H9 (cell line): ENCODE results near the gene COL11A1. TPM values are rescaled to one million over a fixed set of nuclear protein-coding genes. Genes with fewer than 3 reads are reported as not detected.
A peak's percentile ranks its signal among the peaks of the same experiment; 100 is the strongest.

ENCODE experiments used
- DNase-seq: peaks from one replicate; pipeline ENCODE4 v3.0.0-alpha.2; 2017
- H2AFZ ChIP-seq: one replicate; pipeline ENCODE4 v1.6.1; 2013; ENCODE audit warnings: mild to moderate bottlenecking, low read length, control low read depth, moderate library complexity
- H2AK5ac ChIP-seq: 2 replicates; pipeline ENCODE4 v1.6.1; 2013; ENCODE audit warnings: low read length, control low read depth, mixed read lengths; ENCODE audit not compliant: insufficient read length
- H2BK120ac ChIP-seq: one replicate; pipeline ENCODE4 v1.6.1; 2013; ENCODE audit warnings: low read depth, mild to moderate bottlenecking, low read length, control low read depth, inconsistent platforms; ENCODE audit not compliant: poor library complexity, severe bottlenecking
- H2BK12ac ChIP-seq: 2 replicates; pipeline ENCODE4 v1.6.1; 2013; ENCODE audit warnings: low read length, control low read depth, mixed read lengths, low read depth; ENCODE audit not compliant: insufficient read length
- H2BK15ac ChIP-seq: 2 replicates; pipeline ENCODE4 v1.6.1; 2013; ENCODE audit warnings: low read depth, low read length, control low read depth
- H2BK20ac ChIP-seq: one replicate; pipeline ENCODE4 v1.6.1; 2013; ENCODE audit warnings: low read depth, mild to moderate bottlenecking, low read length, control low read depth, inconsistent platforms; ENCODE audit not compliant: poor library complexity, severe bottlenecking
- H2BK5ac ChIP-seq: 2 replicates; pipeline ENCODE4 v1.6.1; 2013; ENCODE audit warnings: low read length, control low read depth, mixed read lengths; ENCODE audit not compliant: insufficient read length
- H3K14ac ChIP-seq: 2 replicates; pipeline ENCODE4 v1.6.1; 2013; ENCODE audit warnings: low read length, control low read depth; ENCODE audit not compliant: insufficient read depth
- H3K18ac ChIP-seq: 2 replicates; pipeline ENCODE4 v1.6.1; 2013; ENCODE audit warnings: low read depth, mild to moderate bottlenecking, mixed read lengths, low read length, control low read depth; ENCODE audit not compliant: insufficient read length
- H3K23ac ChIP-seq: 2 replicates; pipeline ENCODE4 v1.6.1; 2013; ENCODE audit warnings: low read length, control low read depth, mixed read lengths, low read depth; ENCODE audit not compliant: insufficient read length
- H3K23me2 ChIP-seq: 2 replicates; pipeline ENCODE4 v1.6.1; 2013; ENCODE audit warnings: low read depth, mild to moderate bottlenecking, mixed read lengths, low read length, control low read depth; ENCODE audit not compliant: insufficient read length, poor library complexity, severe bottlenecking
- H3K27ac ChIP-seq: 2 replicates; pipeline ENCODE4 v1.5.1; 2013; ENCODE audit warnings: low read length, control low read depth, mixed read lengths, low read depth; ENCODE audit not compliant: insufficient read length
- H3K27me3 ChIP-seq: 2 replicates; pipeline ENCODE4 v1.6.1; 2013; ENCODE audit warnings: low read length, control low read depth, inconsistent platforms; ENCODE audit not compliant: insufficient read depth
- H3K4ac ChIP-seq: 2 replicates; pipeline ENCODE4 v1.6.1; 2013; ENCODE audit warnings: low read depth, mild to moderate bottlenecking, control low read depth, inconsistent platforms, low read length, moderate library complexity
- H3K4me1 ChIP-seq: 2 replicates; pipeline ENCODE4 v1.6.1; 2013; ENCODE audit warnings: low read length, control low read depth, inconsistent platforms; ENCODE audit not compliant: insufficient read depth
- H3K4me2 ChIP-seq: 2 replicates; pipeline ENCODE4 v1.6.1; 2013; ENCODE audit warnings: low read length, control low read depth, mixed read lengths; ENCODE audit not compliant: insufficient read length, insufficient read depth
- H3K56ac ChIP-seq: 2 replicates; pipeline ENCODE4 v1.6.1; 2013; ENCODE audit warnings: low read depth, mild to moderate bottlenecking, mixed read lengths, low read length, control low read depth; ENCODE audit not compliant: insufficient read length
- H3K79me1 ChIP-seq: 2 replicates; pipeline ENCODE4 v1.6.1; 2013; ENCODE audit warnings: low read depth, mild to moderate bottlenecking, moderate library complexity, low read length, control low read depth, inconsistent platforms; ENCODE audit not compliant: insufficient read depth, poor library complexity, severe bottlenecking
- H3K79me2 ChIP-seq: 2 replicates; pipeline ENCODE4 v1.6.1; 2013; ENCODE audit warnings: low read length, control low read depth, inconsistent platforms; ENCODE audit not compliant: insufficient read depth
- H3K9ac ChIP-seq: 2 replicates; pipeline ENCODE4 v1.6.1; 2013; ENCODE audit warnings: low read length, control low read depth, mixed read lengths; ENCODE audit not compliant: insufficient read length; ENCODE audit errors: extremely low read depth
- H3K9me3 ChIP-seq: one replicate; pipeline ENCODE4 v1.6.1; 2013; ENCODE audit warnings: low read depth, low read length, inconsistent platforms; ENCODE audit not compliant: control insufficient read depth
- H3T11ph ChIP-seq: one replicate; pipeline ENCODE4 v1.6.1; 2013; ENCODE audit warnings: mild to moderate bottlenecking, low read length, control low read depth, inconsistent platforms
- H4K20me1 ChIP-seq: one replicate; pipeline ENCODE4 v1.6.1; 2013; ENCODE audit not compliant: control insufficient read depth, insufficient read length, insufficient read depth
- H4K5ac ChIP-seq: 2 replicates; pipeline ENCODE4 v1.6.1; 2013; ENCODE audit warnings: low read depth, mild to moderate bottlenecking, mixed read lengths, low read length, control low read depth; ENCODE audit not compliant: insufficient read length
- H4K8ac ChIP-seq: replicated peaks from 2 replicates; pipeline ENCODE4 v1.6.1; 2013; ENCODE audit warnings: low read length, control low read depth, mixed read lengths, low read depth; ENCODE audit not compliant: insufficient read length
- H4K91ac ChIP-seq: 2 replicates; pipeline ENCODE4 v1.6.1; 2013; ENCODE audit warnings: low read depth, mild to moderate bottlenecking, moderate library complexity, mixed read lengths, low read length, control low read depth; ENCODE audit not compliant: insufficient read length
- H3K27ac Mint-ChIP-seq, 3 experiments: 2 replicates in 2 of 3; 3 replicates in 1 of 3; pipeline ENCODE4 v1.8.0; 2020 to 2021; ENCODE audit warnings: mixed read lengths in 3 of 3, mild to moderate bottlenecking in 1 of 3, moderate library complexity in 1 of 3
- H3K27me3 Mint-ChIP-seq: 2 replicates; pipeline ENCODE4 v1.8.0; 2021; ENCODE audit warnings: low read depth, mild to moderate bottlenecking, moderate library complexity, mixed read lengths
- H3K36me3 Mint-ChIP-seq, 3 experiments: 2 replicates in 2 of 3; 3 replicates in 1 of 3; pipeline ENCODE4 v1.8.0; 2020 to 2021; ENCODE audit warnings: low read depth in 3 of 3, mixed read lengths in 3 of 3; ENCODE audit not compliant: insufficient read depth in 1 of 3
- H3K4me1 Mint-ChIP-seq, 2 experiments: 2 replicates each; pipeline ENCODE4 v1.8.0; 2020; ENCODE audit warnings: mixed read lengths in 2 of 2
- H3K4me3 Mint-ChIP-seq, 2 experiments: 2 replicates in 1 of 2; 3 replicates in 1 of 2; pipeline ENCODE4 v1.8.0; 2020 to 2021; ENCODE audit warnings: mild to moderate bottlenecking in 2 of 2, mixed read lengths in 2 of 2, moderate library complexity in 1 of 2
- H3K9me3 Mint-ChIP-seq, 2 experiments: 2 replicates in 1 of 2; 3 replicates in 1 of 2; pipeline ENCODE4 v1.8.0; 2020; ENCODE audit warnings: mild to moderate bottlenecking in 2 of 2, mixed read lengths in 2 of 2, moderate library complexity in 1 of 2
- CTCF ChIP-seq: fragments of 200-600 bp; sonication (generic); conservative IDR thresholded peaks from 3 replicates; pipeline ENCODE4 v1.8.0; 2021; ENCODE audit warnings: antibody characterized with exemption, mild to moderate bottlenecking
- WGBS: extraction: QIAGEN DNeasy Blood & Tissue Kit; methylation state at CpG from one replicate; pipeline ENCODE4 v1.1.7; 2013; ENCODE audit warnings: missing lambda C conversion rate, low lambda C conversion rate, mixed read lengths; ENCODE audit not compliant: insufficient read length; ENCODE audit errors: extremely low coverage; 5-methylcytosine and 5-hydroxymethylcytosine counted together
- total RNA-seq: library from RNA; stranded (reverse); gene quantifications from 2 replicates; pipeline ENCODE4 v1.2.1, GENCODE V29; 2021

Gene COL11A1
- total RNA-seq, 1 experiment from 2014 or later, result 7.5 TPM

- Histone ChIP-seq H3K4ac (no peak overlapping the region), H2BK12ac (no peak overlapping the region), H2BK20ac (no peak overlapping the region), H2BK5ac (no peak overlapping the region), H3K27me3 (no peaks in the 10 kb centered on the region), H3K79me2 (no peaks in the 10 kb centered on the region), H3K14ac (no peak overlapping the region), H4K5ac (no peak overlapping the region), H3K9ac (no peak overlapping the region), H3K23me2 (no peaks in the 10 kb centered on the region), H2BK120ac (no peak overlapping the region), H3K23ac (no peak overlapping the region), H2BK15ac (no peak overlapping the region), H4K8ac (no peak overlapping the region), H4K20me1 (no peaks in the 10 kb centered on the region), H3K56ac (no peak overlapping the region), H3K79me1 (no peaks in the 10 kb centered on the region), H2AK5ac (no peak overlapping the region), H3K27ac (no peak overlapping the region), H3K4me2 (no peak overlapping the region), H3K4me1 (no peaks in the 10 kb centered on the region), H3K18ac (no peak overlapping the region), H4K91ac (no peak overlapping the region), H3K9me3 (no peaks in the 10 kb centered on the region), H3T11ph (no peak overlapping the region), H2AFZ (no peak overlapping the region)
- TF ChIP-seq CTCF, result peak; percentile 18; the same call in 1 of the 3 replicates
- H3K27me3 Mint-ChIP-seq, result no peaks in the 10 kb centered on the region
- peaks cover 13 to 26% (median 20%) of the 10 kb centered on the region in 3 experiments for H3K36me3 Mint-ChIP-seq
- H3K9me3 Mint-ChIP-seq, result peaks cover 31 to 33% of the 10 kb centered on the region in 2 experiments
- H3K4me3 Mint-ChIP-seq, result no peak overlapping the region
- DNase-seq, result no peak
- no peak overlapping the region; a peak in 1 of 7 replicates for H3K27ac Mint-ChIP-seq
- WGBS, result no CpG with 5 or more reads among the region's 2 CpGs
- H3K4me1 Mint-ChIP-seq, result 0 out of 4 replicates have a peak, but pooled peaks cover 0 to 2% of the 10 kb centered on the region in 2 experiments
These were observed 255.7 kb downstream of the COL11A1 start for GRCh38 chr1:102852613-102853012.
